K562 (cell line): ENCODE measurements around the gene ABHD18. TPM values are rescaled to one million over a fixed set of nuclear protein-coding genes. Genes with fewer than 3 reads are reported as not detected.

Source experiments
- EHMT2 ChIP-seq: fragments of 450-650 bp; IDR thresholded peaks from 2 replicates; pipeline ENCODE4 v1.6.1; 2018; ENCODE audit warnings: antibody characterized with exemption
- EZH2 ChIP-seq: IDR thresholded peaks from 2 replicates; pipeline ENCODE4 v1.6.1; 2012; ENCODE audit warnings: low read depth, mild to moderate bottlenecking, inconsistent platforms, low read length, borderline replicate concordance
- FOXP1 ChIP-seq: sonication (generic); formaldehyde crosslinking; IDR thresholded peaks from 2 replicates; pipeline ENCODE4 v1.8.0; 2022; ENCODE audit warnings: mild to moderate bottlenecking, missing genetic modification reagents
- HDAC2 ChIP-seq: fragments of 450-650 bp; IDR thresholded peaks from 2 replicates; pipeline ENCODE4 v1.6.1; 2016; ENCODE audit warnings: mild to moderate bottlenecking
- HMG20A ChIP-seq: fragments of 450-650 bp; formaldehyde crosslinking; conservative IDR thresholded peaks from 2 replicates; pipeline ENCODE4 v1.4.0; 2020; ENCODE audit warnings: mild to moderate bottlenecking, mixed read lengths
- MAFF ChIP-seq: IDR thresholded peaks from 2 replicates; pipeline ENCODE4 v1.6.1; 2012; ENCODE audit warnings: low read length, improper control_type of control experiment
- MAFG ChIP-seq: fragments of 450-650 bp; conservative IDR thresholded peaks from 2 replicates; pipeline ENCODE4 v1.6.1; 2016; ENCODE audit warnings: missing genetic modification characterization, missing compliant biosample characterization
- MBD2 ChIP-seq: sonication (generic); IDR thresholded peaks from 2 replicates; pipeline ENCODE4 v1.6.1; 2016; ENCODE audit warnings: low read depth, borderline replicate concordance
- MLX ChIP-seq, 2 experiments: fragments of 450-650 bp in 1 of 2; sonication (generic) in 1 of 2; formaldehyde crosslinking; conservative IDR thresholded peaks; 2 replicates each; pipeline versions ENCODE4 v1.4.0 to v1.8.1; 2020 to 2022; ENCODE audit warnings: mild to moderate bottlenecking in 1 of 2, missing genetic modification reagents in 1 of 2
- NBN ChIP-seq: fragments of 450-650 bp; IDR thresholded peaks from 2 replicates; pipeline ENCODE4 v1.6.1; 2016; ENCODE audit warnings: low read depth, mild to moderate bottlenecking
- NCOA1 ChIP-seq: fragments of 450-650 bp; IDR thresholded peaks from 2 replicates; pipeline ENCODE4 v1.6.1; 2016; ENCODE audit warnings: low read depth
- NEUROD1 ChIP-seq: fragments of 150-350 bp; IDR thresholded peaks from 2 replicates; pipeline ENCODE4 v1.6.1; 2014; ENCODE audit warnings: borderline replicate concordance, low read length, low read depth; ENCODE audit not compliant: partially characterized antibody
- RNF219 ChIP-seq: fragments of 250-450 bp; sonication (Bioruptor Pico); IDR thresholded peaks from 2 replicates; pipeline ENCODE4 v1.5.0; 2022; ENCODE audit warnings: mild to moderate bottlenecking
- SMAD4 ChIP-seq: fragments of 250-450 bp; sonication (Bioruptor Pico); conservative IDR thresholded peaks from 2 replicates; pipeline ENCODE4 v1.8.0; 2021; ENCODE audit warnings: inconsistent platforms, mild to moderate bottlenecking, moderate library complexity
- SMC3 ChIP-seq: conservative IDR thresholded peaks from 2 replicates; pipeline ENCODE4 v1.6.1; 2011; ENCODE audit warnings: low read depth, low read length, improper control_type of control experiment; ENCODE audit not compliant: insufficient read depth
- SOX6 ChIP-seq: fragments of 450-650 bp; IDR thresholded peaks from 2 replicates; pipeline ENCODE4 v1.6.1; 2014; ENCODE audit warnings: mild to moderate bottlenecking
- ZBTB1 ChIP-seq: sonication (generic); formaldehyde crosslinking; IDR thresholded peaks from 2 replicates; pipeline ENCODE4 v1.8.1; 2023; ENCODE audit warnings: missing genetic modification reagents, low read depth, mild to moderate bottlenecking, borderline replicate concordance
- ZBTB7A ChIP-seq: IDR thresholded peaks from 2 replicates; pipeline ENCODE4 v1.6.1; 2011; ENCODE audit warnings: low read depth, mild to moderate bottlenecking, low read length, moderate library complexity, borderline replicate concordance; ENCODE audit not compliant: control insufficient read depth
- ZBTB8A ChIP-seq: fragments of 450-650 bp; IDR thresholded peaks from 2 replicates; pipeline ENCODE4 v1.6.1; 2018; ENCODE audit warnings: mild to moderate bottlenecking, moderate library complexity; ENCODE audit not compliant: partially characterized antibody
- ZNF134 ChIP-seq: fragments of 250-450 bp; sonication (Bioruptor Pico); conservative IDR thresholded peaks from 2 replicates; pipeline ENCODE4 v1.4.0; 2020
- ZNF184 ChIP-seq: sonication (generic); formaldehyde crosslinking; IDR thresholded peaks from 2 replicates; pipeline ENCODE4 v1.5.0; 2020; ENCODE audit warnings: missing genetic modification reagents
- ZNF3 ChIP-seq: fragments of 250-450 bp; sonication (Bioruptor Pico); IDR thresholded peaks from 2 replicates; pipeline ENCODE4 v1.5.0; 2021; ENCODE audit warnings: mild to moderate bottlenecking, moderate library complexity
- ZNF740 ChIP-seq, 3 experiments: fragments of 200-800 bp in 1 of 3; sonication (Bioruptor generic) in 1 of 3; sonication (generic) in 1 of 3; formaldehyde crosslinking in 1 of 3; IDR thresholded peaks; 2 replicates each; pipeline versions ENCODE4 v1.6.1 to v1.8.0; 2016 to 2022; ENCODE audit warnings: mild to moderate bottlenecking in 2 of 3, missing compliant biosample characterization in 2 of 3, missing genetic modification characterization in 2 of 3, missing genetic modification reagents in 1 of 3
- polyA plus RNA-seq, 8 experiments: library from polyadenylated mRNA; depleted of rRNA in 4 of 8; stranded (reverse) in 5 of 8; unstranded in 3 of 8; fragments of >200 nt; fragmentation: Nextera tagmentation in 2 of 8; fragmentation: Illumina TruSeq in 1 of 8; extraction: Ambion mirVana in 2 of 8; extraction: Trizol in 1 of 8; gene quantifications; 2 replicates each; pipeline versions ENCODE4 v1.2.1 to v1.2.3, GENCODE V29; 2011 to 2014; ENCODE audit warnings: inconsistent platforms in 1 of 8, missing spikeins in 1 of 8
- total RNA-seq, 7 experiments: library from RNA; depleted of rRNA in 6 of 7; stranded (reverse); fragments of >200 nt in 6 of 7; fragmentation: Illumina TruSeq in 2 of 7; extraction: Trizol in 2 of 7; gene quantifications; 2 replicates each; pipeline versions ENCODE4 v1.2.1 to v1.2.3, GENCODE V29; 2011 to 2021; ENCODE audit warnings: low replicate concordance in 1 of 7
- TF ChIP-seq, protein P1 (sequence below): fragments of 450-650 bp; IDR thresholded peaks from 2 replicates; pipeline ENCODE4 v1.6.1; 2016; ENCODE audit warnings: low read depth, mild to moderate bottlenecking, moderate library complexity

The ABHD18 gene
- total and polyA plus RNA-seq, 9 of the 15 experiments (the other 6 are each of a cell fraction or from before 2014, with no cell fraction given): 6.1 to 25.0 (median 16.0) TPM

GRCh38 chr4:127965062-127965802 lies at the start of gene ABHD18, which contains the start of gene MFSD8 (continued):
- TF ChIP-seq EHMT2 (no peak), ZNF740 (CRISPR knock-in tag; IDR thresholded peaks at IDR 0.05) (0 out of 2 replicates have a peak, but pooled peaks have one; percentile 35), ZNF740 (tag; IDR thresholded peaks at IDR 0.05) (no peak), ZBTB1 (CRISPR knock-in tag) (peak; percentile 77; the same call in 1 of the 2 replicates), RNF219 (no peak), SMAD4 (CRISPR knock-in tag) (peak; percentile 72), MBD2 (0 out of 2 replicates have a peak, but pooled peaks have one; percentile 9), ZBTB8A (no peak), ZBTB7A (no peak), HMG20A (CRISPR knock-in tag) (no peak), NCOA1 (peak; percentile 57), MLX (CRISPR knock-in tag; conservative IDR thresholded peaks at IDR 0.05) (no peak), HDAC2 (peak; percentile 21; the same call in 1 of the 2 replicates), ZNF184 (no peak), MAFF (peak; percentile 37; the same call in 1 of the 2 replicates), NBN (peak; percentile 93), NEUROD1 (no peak), ZNF3 (CRISPR knock-in tag) (no peak), MAFG (tag) (no peak), FOXP1 (peak; percentile 69; the same call in 1 of the 2 replicates), ZNF134 (CRISPR knock-in tag) (no peak), SMC3 (0 out of 2 replicates have a peak, but pooled peaks have one; percentile 10), SOX6 (no peak; the same call in none of the 2 replicates), EZH2 (no peak)
- TF ChIP-seq, protein P1, sequence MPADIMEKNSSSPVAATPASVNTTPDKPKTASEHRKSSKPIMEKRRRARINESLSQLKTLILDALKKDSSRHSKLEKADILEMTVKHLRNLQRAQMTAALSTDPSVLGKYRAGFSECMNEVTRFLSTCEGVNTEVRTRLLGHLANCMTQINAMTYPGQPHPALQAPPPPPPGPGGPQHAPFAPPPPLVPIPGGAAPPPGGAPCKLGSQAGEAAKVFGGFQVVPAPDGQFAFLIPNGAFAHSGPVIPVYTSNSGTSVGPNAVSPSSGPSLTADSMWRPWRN: peak; percentile 87
